ENCODE measurements around the gene HYAL2.

HYAL2 gene

DNA sequence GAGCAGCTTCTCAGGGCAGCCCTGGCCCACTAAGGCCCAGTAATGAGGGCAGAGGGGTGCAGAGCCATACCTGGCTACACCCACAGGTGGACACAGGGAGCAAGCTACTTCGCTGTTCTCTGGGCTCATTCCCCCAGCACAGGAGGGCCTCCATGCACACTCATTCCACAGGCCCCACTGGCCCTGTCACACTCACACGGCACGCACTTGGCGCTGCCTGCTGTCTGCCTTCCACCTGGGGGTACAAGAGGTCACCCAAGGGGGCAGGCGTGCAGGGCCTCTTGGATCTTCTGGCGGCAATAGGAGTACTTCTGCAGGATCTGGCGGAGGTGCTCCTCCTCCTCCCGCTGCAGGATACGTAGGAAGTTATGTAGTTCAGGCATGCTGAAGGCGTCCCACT lies 7.8 kb upstream of the HYAL2 start:
- H3K36me3 Mint-ChIP-seq (ENCODE audit: low read depth) = peaks cover 7% of the 10 kb centered on the region
- H3K4me1 Mint-ChIP-seq = peaks cover 34% of the 10 kb centered on the region
- H3K4me3 Mint-ChIP-seq = no peak overlapping the region
- H3K9me3 Mint-ChIP-seq = no peaks in the 10 kb centered on the region
- no peak for DNase-seq
- H3K27me3 Mint-ChIP-seq (ENCODE audit: low read depth, poor library complexity) = no peaks in the 10 kb centered on the region
- H3K27ac Mint-ChIP-seq = peak overlapping the region; percentile 25
- TF ChIP-seq, protein P1, sequence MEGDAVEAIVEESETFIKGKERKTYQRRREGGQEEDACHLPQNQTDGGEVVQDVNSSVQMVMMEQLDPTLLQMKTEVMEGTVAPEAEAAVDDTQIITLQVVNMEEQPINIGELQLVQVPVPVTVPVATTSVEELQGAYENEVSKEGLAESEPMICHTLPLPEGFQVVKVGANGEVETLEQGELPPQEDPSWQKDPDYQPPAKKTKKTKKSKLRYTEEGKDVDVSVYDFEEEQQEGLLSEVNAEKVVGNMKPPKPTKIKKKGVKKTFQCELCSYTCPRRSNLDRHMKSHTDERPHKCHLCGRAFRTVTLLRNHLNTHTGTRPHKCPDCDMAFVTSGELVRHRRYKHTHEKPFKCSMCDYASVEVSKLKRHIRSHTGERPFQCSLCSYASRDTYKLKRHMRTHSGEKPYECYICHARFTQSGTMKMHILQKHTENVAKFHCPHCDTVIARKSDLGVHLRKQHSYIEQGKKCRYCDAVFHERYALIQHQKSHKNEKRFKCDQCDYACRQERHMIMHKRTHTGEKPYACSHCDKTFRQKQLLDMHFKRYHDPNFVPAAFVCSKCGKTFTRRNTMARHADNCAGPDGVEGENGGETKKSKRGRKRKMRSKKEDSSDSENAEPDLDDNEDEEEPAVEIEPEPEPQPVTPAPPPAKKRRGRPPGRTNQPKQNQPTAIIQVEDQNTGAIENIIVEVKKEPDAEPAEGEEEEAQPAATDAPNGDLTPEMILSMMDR (IDR thresholded peaks at IDR 0.05) = no peak

DNA sequence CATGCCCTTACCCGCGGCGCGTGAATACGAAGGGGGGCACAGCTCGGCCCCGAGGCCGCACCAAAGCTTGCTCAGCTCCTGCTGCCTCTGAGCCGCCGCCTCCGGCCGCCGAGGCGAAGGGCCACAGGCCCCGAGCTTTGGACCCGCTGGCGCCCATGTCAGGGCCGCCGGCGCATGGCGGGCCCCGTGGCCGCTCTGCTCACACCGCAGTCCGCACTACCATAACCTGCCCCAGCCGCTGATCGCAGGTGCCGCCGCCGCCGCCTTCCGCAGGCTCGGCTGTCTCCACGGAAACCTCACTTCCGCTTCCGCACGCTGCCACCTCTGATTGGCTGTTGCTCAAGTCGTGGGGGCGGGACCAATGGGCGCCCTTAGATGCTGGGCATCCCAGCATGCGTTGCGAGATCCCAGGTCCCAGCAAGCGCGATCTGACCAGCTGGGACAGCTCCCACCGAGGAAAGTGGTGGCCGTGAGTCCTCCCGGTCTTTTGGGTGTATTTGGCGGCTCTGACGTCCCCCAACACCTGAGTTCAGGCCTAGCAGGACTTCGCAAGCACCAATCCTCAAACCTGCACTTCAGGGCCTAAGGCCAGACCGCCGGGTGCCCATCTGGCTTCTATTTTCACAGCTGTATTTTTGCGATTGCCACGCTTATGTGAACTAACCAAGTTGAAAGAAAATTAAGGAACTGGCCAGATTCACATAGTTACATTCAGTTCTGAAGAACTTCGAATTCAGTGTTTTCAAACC lies 5.6 kb upstream of the HYAL2 start, which contains the start of gene TUSC2:
TUSC2 (minus strand) TSS at position 281 of the 749 bp plus-strand sequence; CDS start at position 157, 124 bp downstream.
- H3K36me3 Mint-ChIP-seq (ENCODE audit: low read depth) = peaks cover 7% of the 10 kb centered on the region
- H3K27ac Mint-ChIP-seq = peak within 1 kb of the TSS; percentile 82
- peaks cover 28% of the 10 kb centered on the region for H3K4me1 Mint-ChIP-seq
- DNase-seq = peak; percentile 96
- TF ChIP-seq, protein P1 (IDR thresholded peaks at IDR 0.05) = no peak
- no peaks in the 10 kb centered on the region for H3K9me3 Mint-ChIP-seq
- peak within 1 kb of the TSS; percentile 94 for H3K4me3 Mint-ChIP-seq
- peaks cover 5% of the 10 kb centered on the region for H3K27me3 Mint-ChIP-seq (ENCODE audit: low read depth, poor library complexity)

DNA sequence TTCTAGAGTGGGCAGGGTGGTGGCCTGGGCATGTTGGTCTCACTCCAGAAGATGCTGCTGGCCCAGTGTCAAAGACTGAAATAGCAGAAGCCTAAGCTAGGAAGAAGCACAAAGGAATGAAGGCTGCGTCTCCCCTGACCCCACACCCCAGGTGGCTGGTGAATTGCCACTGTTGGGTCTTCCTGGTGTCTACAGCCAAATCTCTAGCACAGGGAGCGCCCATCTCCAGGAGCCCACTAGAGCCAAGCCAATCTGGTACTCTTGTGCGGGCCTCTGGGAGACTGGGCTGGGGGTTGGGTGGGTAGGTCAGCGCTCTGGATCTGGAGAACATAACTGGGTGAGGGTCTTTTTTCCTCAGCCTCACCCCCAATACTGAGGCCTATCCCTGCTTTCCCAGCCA lies 4.6 kb upstream of the HYAL2 start:
- DNase-seq = no peak
- Mint-ChIP-seq H3K9me3 (no peaks in the 10 kb centered on the region), H3K27ac (no peak overlapping the region)

DNA sequence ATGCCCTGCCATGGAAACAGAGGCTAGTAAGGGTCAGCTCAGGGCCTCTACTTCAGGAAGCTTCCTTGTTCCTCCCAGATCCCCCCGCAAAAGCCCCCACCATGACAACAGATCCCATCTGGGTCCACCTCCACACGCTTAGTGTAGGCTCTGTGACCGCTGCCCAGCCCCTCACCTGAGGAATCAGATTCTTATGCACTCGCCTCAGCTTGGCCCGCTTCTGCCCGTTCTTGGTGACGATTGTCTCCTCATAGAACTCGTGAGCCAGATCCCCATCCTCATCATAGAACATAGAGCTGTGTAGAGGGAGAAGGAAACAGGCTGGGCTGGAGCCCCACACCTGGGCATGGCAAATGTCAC lies 3.6 kb upstream of the HYAL2 start:
- H3K27ac Mint-ChIP-seq = no peak overlapping the region

More for the DNA sequence above, 4.6 kb upstream of the HYAL2 start:
- peaks cover 7% of the 10 kb centered on the region for H3K36me3 Mint-ChIP-seq (ENCODE audit: low read depth)
- peaks cover 6% of the 10 kb centered on the region for H3K27me3 Mint-ChIP-seq (ENCODE audit: low read depth, poor library complexity)
- H3K4me3 Mint-ChIP-seq = peak overlapping the region; percentile 94
- peaks cover 34% of the 10 kb centered on the region for H3K4me1 Mint-ChIP-seq
- TF ChIP-seq, protein P1 (IDR thresholded peaks at IDR 0.05) = no peak

DNA sequence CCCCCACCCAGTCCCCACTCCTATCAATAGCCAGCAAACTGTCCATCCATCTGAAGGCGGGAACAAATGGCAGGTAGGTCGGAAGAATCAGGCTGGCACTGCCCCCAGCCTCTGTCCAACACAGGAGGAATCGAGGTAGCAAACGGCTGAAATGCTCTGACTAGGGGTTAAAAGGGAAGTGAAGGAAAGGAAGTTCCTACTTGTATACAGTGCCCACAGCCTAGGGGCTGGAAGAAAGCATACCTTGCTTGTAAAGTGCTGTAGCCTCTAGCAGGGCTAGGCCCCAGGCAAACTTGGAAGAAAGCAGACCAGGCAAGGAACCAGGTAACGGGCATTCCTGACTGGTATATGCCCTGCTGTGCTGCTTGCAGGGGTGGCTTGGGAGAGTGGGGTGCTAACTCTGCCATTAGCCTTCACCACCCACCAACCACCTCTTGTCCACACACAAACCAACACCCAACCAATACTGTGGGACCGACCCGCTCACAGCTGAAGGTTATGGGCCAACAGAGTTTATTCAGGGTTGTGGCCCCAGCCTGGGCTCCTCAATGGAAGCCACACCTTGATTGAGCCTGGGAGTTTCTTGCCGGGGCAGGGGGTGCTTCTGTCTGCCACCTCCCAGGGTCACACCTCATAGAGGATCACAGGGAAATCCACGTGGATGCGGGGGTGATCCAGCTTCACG lies 3.1 kb upstream of the HYAL2 start:
- Mint-ChIP-seq H3K27ac (no peak overlapping the region), H3K4me1 (peaks cover 35% of the 10 kb centered on the region), H3K4me3 (peak overlapping the region; percentile 94), H3K36me3 (ENCODE audit: low read depth) (peaks cover 5% of the 10 kb centered on the region), H3K9me3 (no peaks in the 10 kb centered on the region), H3K27me3 (ENCODE audit: low read depth, poor library complexity) (peaks cover 8% of the 10 kb centered on the region)
- TF ChIP-seq, protein P1 (IDR thresholded peaks at IDR 0.05) = no peak
- no peak for DNase-seq

More for the DNA sequence above, 3.6 kb upstream of the HYAL2 start:
- Mint-ChIP-seq H3K9me3 (no peaks in the 10 kb centered on the region), H3K27me3 (ENCODE audit: low read depth, poor library complexity) (peaks cover 6% of the 10 kb centered on the region), H3K4me1 (peaks cover 34% of the 10 kb centered on the region), H3K4me3 (peak overlapping the region; percentile 94), H3K36me3 (ENCODE audit: low read depth) (peaks cover 7% of the 10 kb centered on the region)
- no peak for DNase-seq
- TF ChIP-seq, protein P1 (IDR thresholded peaks at IDR 0.05) = no peak

Measured in nephron progenitor cell (in vitro differentiated cells).